ENCODE measurements around the gene GXYLT2.
"Not testable (repeated sequence)": the region's sequence is repeated elsewhere in the genome, so short reads cannot be mapped to it uniquely, and the experiment has no call there.

The GXYLT2 gene

GRCh38 chr3:72892081-72892775 lies 4.4 kb downstream of the GXYLT2 start:
- H3K4me3 ChIP-seq (ENCODE audit: low read depth, low read length), result no peak overlapping the region

- no peak overlapping the region for H3K4me3 ChIP-seq (ENCODE audit: low read depth, low read length)
Measured at GRCh38 chr3:72892870-72893269, 5.0 kb downstream of the GXYLT2 start.

GRCh38 chr3:72894976-72895552 lies 7.2 kb downstream of the GXYLT2 start:
- H3K4me3 ChIP-seq (ENCODE audit: low read depth, low read length), result no peak overlapping the region

- no peak overlapping the region for H3K4me3 ChIP-seq (ENCODE audit: low read depth, low read length)
Measured at GRCh38 chr3:72896996-72897757, 9.3 kb downstream of the GXYLT2 start.

GRCh38 chr3:72897758-72898007 lies 9.8 kb downstream of the GXYLT2 start:
- no peak overlapping the region for H3K4me3 ChIP-seq (ENCODE audit: low read depth, low read length)

GRCh38 chr3:72899349-72899765 lies 11.5 kb downstream of the GXYLT2 start:
- no peak overlapping the region for H3K4me3 ChIP-seq (ENCODE audit: low read depth, low read length)

- no peak overlapping the region for H3K4me3 ChIP-seq (ENCODE audit: low read depth, low read length)
Measured at GRCh38 chr3:72900048-72900447, 12.2 kb downstream of the GXYLT2 start.

GRCh38 chr3:72901840-72902239 lies 14.0 kb downstream of the GXYLT2 start:
- no peak overlapping the region for H3K4me3 ChIP-seq (ENCODE audit: low read depth, low read length)

- H3K4me3 ChIP-seq (ENCODE audit: low read depth, low read length), result no peak overlapping the region
Measured at GRCh38 chr3:72903004-72903403, 15.2 kb downstream of the GXYLT2 start.

- H3K4me3 ChIP-seq (ENCODE audit: low read depth, low read length), result no peak overlapping the region
Measured at GRCh38 chr3:72904163-72904562, 16.3 kb downstream of the GXYLT2 start.

- no peak overlapping the region for H3K4me3 ChIP-seq (ENCODE audit: low read depth, low read length)
Measured at GRCh38 chr3:72906154-72906553, 18.3 kb downstream of the GXYLT2 start.

- no peak overlapping the region for H3K4me3 ChIP-seq (ENCODE audit: low read depth, low read length)
Measured at GRCh38 chr3:72907131-72907711, 19.4 kb downstream of the GXYLT2 start.

GRCh38 chr3:72907731-72908620 lies 20.1 kb downstream of the GXYLT2 start:
- H3K4me3 ChIP-seq (ENCODE audit: low read depth, low read length), result no peak overlapping the region

GRCh38 chr3:72909591-72909990 lies 21.7 kb downstream of the GXYLT2 start:
- H3K4me3 ChIP-seq (ENCODE audit: low read depth, low read length), result no peak overlapping the region

GRCh38 chr3:72912532-72912931 lies 24.7 kb downstream of the GXYLT2 start:
- no peak overlapping the region for H3K4me3 ChIP-seq (ENCODE audit: low read depth, low read length)

GRCh38 chr3:72914383-72914782 lies 26.5 kb downstream of the GXYLT2 start:
- no peak overlapping the region for H3K4me3 ChIP-seq (ENCODE audit: low read depth, low read length)

GRCh38 chr3:72916250-72916649 lies 28.4 kb downstream of the GXYLT2 start:
- no peak overlapping the region for H3K4me3 ChIP-seq (ENCODE audit: low read depth, low read length)

GRCh38 chr3:72919520-72919919 lies 31.7 kb downstream of the GXYLT2 start:
- no peak overlapping the region for H3K4me3 ChIP-seq (ENCODE audit: low read depth, low read length)

- H3K4me3 ChIP-seq (ENCODE audit: low read depth, low read length), result no peak overlapping the region
Measured at GRCh38 chr3:72924055-72924454, 36.2 kb downstream of the GXYLT2 start.

- not testable (repeated sequence) for H3K4me3 ChIP-seq (ENCODE audit: low read depth, low read length)
Measured at GRCh38 chr3:72928781-72929735, 41.2 kb downstream of the GXYLT2 start.
